ENCODE data around the gene IMMP2L. TPM values are rescaled to one million over a fixed set of nuclear protein-coding genes. Genes with fewer than 3 reads are reported as not detected.

The IMMP2L gene
- polyA plus RNA-seq, 1 of the 3 experiments (the other 2 are of a cell fraction): 10.7 TPM

DNA sequence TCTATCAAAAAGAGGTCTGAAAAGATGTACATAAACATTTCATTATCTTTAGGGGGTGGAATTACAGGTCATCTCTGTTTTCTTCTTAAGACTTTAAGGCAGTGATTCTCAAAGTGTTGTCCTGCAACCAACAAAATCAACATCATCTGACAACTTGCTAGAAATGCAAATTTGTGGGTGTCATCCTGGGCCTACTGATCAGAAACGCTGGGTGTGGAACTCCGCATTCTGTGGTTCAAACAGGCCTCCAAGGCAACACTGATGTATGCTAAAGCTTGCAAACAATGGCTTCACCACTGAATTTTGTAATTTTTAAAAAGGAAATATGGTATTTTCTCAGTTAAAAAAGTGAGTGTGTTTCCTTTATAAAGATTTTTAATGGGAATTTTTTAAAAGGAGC is 873.4 kb downstream of the IMMP2L start:
- H4K20me1 ChIP-seq (ENCODE audit: insufficient read depth): no peaks in the 10 kb centered on the region
- POLR2A ChIA-PET: no interaction called here

DNA sequence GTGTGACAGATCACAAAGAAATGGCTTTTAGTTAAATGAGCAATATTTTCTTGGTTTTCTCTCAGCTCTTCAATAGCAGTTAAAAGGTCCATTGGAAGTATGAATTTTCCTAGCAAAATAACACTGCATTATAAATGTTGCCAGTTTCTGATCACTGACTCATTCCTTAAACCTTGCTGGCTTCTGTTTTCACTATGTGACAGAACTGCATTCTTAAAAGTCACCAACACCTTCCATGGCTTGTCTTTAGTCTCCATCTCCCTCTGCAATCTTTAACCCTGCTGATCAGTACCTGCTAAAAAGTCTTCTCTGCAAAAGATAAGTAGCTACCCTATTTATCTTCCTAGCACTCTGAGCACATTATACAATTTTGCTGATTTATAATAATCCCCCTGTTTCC is 876.4 kb downstream of the IMMP2L start:
- Histone ChIP-seq H3K36me3 (replicated peaks in 1 of 2; ENCODE audit: control insufficient read depth in 1 of 2, insufficient read depth in 2 of 2, low read length in 1 of 2) (no peaks in the 10 kb centered on the region), H3K4me2 (no peak overlapping the region), H3F3A (replicated peaks; ENCODE audit: insufficient read depth) (no peaks in the 10 kb centered on the region), H4K20me1 (ENCODE audit: insufficient read depth) (no peaks in the 10 kb centered on the region), H3K9me2 (no peaks in the 10 kb centered on the region), H3K79me2 (ENCODE audit: insufficient read depth) (no peaks in the 10 kb centered on the region), H2AFZ (ENCODE audit: low read depth) (no peak overlapping the region), H3K9me3 (no peaks in the 10 kb centered on the region), H3K27me3 (ENCODE audit: insufficient read depth) (no peaks in the 10 kb centered on the region), H3K9ac (no peak overlapping the region), H3K27ac (ENCODE audit: low read depth in 2 of 2, low read length in 1 of 2) (no peak overlapping the region), H3K4me1 (ENCODE audit: control insufficient read depth in 1 of 2, insufficient read depth in 2 of 2, low read depth in 1 of 2, low read length in 1 of 2) (no peaks in the 10 kb centered on the region), H3K4me3 (ENCODE audit: low read depth in 2 of 2, low read length in 1 of 2) (no peak overlapping the region)
- ChIA-PET CTCF (interaction anchor here (0.7 to 1.4 kb wide), 2 partner anchors 12 to 1097 kb away, joined by 3 to 4 read pairs; no protein-coding TSS in a partner anchor), POLR2A (no interaction called here)
- no peak for DNase-seq
- TF ChIP-seq, protein P1, sequence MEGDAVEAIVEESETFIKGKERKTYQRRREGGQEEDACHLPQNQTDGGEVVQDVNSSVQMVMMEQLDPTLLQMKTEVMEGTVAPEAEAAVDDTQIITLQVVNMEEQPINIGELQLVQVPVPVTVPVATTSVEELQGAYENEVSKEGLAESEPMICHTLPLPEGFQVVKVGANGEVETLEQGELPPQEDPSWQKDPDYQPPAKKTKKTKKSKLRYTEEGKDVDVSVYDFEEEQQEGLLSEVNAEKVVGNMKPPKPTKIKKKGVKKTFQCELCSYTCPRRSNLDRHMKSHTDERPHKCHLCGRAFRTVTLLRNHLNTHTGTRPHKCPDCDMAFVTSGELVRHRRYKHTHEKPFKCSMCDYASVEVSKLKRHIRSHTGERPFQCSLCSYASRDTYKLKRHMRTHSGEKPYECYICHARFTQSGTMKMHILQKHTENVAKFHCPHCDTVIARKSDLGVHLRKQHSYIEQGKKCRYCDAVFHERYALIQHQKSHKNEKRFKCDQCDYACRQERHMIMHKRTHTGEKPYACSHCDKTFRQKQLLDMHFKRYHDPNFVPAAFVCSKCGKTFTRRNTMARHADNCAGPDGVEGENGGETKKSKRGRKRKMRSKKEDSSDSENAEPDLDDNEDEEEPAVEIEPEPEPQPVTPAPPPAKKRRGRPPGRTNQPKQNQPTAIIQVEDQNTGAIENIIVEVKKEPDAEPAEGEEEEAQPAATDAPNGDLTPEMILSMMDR (IDR thresholded peaks at IDR 0.05): no peak
- TF ChIP-seq, protein P2, sequence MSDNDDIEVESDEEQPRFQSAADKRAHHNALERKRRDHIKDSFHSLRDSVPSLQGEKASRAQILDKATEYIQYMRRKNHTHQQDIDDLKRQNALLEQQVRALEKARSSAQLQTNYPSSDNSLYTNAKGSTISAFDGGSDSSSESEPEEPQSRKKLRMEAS (IDR thresholded peaks at IDR 0.05; ENCODE audit: low read depth): no peak
- TF ChIP-seq SIN3A (IDR thresholded peaks at IDR 0.05; ENCODE audit: borderline replicate concordance, low read depth, low read length): no peak
- TF ChIP-seq, protein P3, sequence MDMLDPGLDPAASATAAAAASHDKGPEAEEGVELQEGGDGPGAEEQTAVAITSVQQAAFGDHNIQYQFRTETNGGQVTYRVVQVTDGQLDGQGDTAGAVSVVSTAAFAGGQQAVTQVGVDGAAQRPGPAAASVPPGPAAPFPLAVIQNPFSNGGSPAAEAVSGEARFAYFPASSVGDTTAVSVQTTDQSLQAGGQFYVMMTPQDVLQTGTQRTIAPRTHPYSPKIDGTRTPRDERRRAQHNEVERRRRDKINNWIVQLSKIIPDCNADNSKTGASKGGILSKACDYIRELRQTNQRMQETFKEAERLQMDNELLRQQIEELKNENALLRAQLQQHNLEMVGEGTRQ (IDR thresholded peaks at IDR 0.05; ENCODE audit: borderline replicate concordance, low read depth, low read length): no peak
- TF ChIP-seq ELF1 (IDR thresholded peaks at IDR 0.05): no peak
- no peak for TF ChIP-seq EP300 (IDR thresholded peaks at IDR 0.05; ENCODE audit: borderline replicate concordance in 1 of 2, low read depth in 1 of 2, low read length in 1 of 2)
- TF ChIP-seq EZH2phosphoT487 (IDR thresholded peaks at IDR 0.05; ENCODE audit: borderline replicate concordance, low read depth): no peak
- TF ChIP-seq FOSL2 (IDR thresholded peaks at IDR 0.05; ENCODE audit: borderline replicate concordance, low read depth): no peak
- TF ChIP-seq RFX5 (IDR thresholded peaks at IDR 0.05; ENCODE audit: low read length): no peak

More for the DNA sequence above, 873.4 kb downstream of the IMMP2L start:
- Histone ChIP-seq H3K27me3 (ENCODE audit: insufficient read depth) (no peaks in the 10 kb centered on the region), H3K4me3 (ENCODE audit: low read depth in 2 of 2, low read length in 1 of 2) (no peak overlapping the region), H3K4me2 (no peak overlapping the region), H3K79me2 (ENCODE audit: insufficient read depth) (no peaks in the 10 kb centered on the region), H2AFZ (ENCODE audit: low read depth) (no peak overlapping the region), H3K4me1 (ENCODE audit: control insufficient read depth in 1 of 2, insufficient read depth in 2 of 2, low read depth in 1 of 2, low read length in 1 of 2) (no peaks in the 10 kb centered on the region), H3K9me2 (no peaks in the 10 kb centered on the region), H3K36me3 (replicated peaks in 1 of 2; ENCODE audit: control insufficient read depth in 1 of 2, insufficient read depth in 2 of 2, low read length in 1 of 2) (no peaks in the 10 kb centered on the region), H3K27ac (ENCODE audit: low read depth in 2 of 2, low read length in 1 of 2) (no peak overlapping the region), H3K9me3 (no peaks in the 10 kb centered on the region), H3F3A (replicated peaks; ENCODE audit: insufficient read depth) (no peaks in the 10 kb centered on the region), H3K9ac (no peak overlapping the region)
- TF ChIP-seq RFX5 (IDR thresholded peaks at IDR 0.05; ENCODE audit: low read length): no peak
- no peak for TF ChIP-seq GATA2 (CRISPR knock-in tag; IDR thresholded peaks at IDR 0.05)
- TF ChIP-seq RCOR1 (IDR thresholded peaks at IDR 0.05; ENCODE audit: low read length): no peak
- TF ChIP-seq, protein P4, sequence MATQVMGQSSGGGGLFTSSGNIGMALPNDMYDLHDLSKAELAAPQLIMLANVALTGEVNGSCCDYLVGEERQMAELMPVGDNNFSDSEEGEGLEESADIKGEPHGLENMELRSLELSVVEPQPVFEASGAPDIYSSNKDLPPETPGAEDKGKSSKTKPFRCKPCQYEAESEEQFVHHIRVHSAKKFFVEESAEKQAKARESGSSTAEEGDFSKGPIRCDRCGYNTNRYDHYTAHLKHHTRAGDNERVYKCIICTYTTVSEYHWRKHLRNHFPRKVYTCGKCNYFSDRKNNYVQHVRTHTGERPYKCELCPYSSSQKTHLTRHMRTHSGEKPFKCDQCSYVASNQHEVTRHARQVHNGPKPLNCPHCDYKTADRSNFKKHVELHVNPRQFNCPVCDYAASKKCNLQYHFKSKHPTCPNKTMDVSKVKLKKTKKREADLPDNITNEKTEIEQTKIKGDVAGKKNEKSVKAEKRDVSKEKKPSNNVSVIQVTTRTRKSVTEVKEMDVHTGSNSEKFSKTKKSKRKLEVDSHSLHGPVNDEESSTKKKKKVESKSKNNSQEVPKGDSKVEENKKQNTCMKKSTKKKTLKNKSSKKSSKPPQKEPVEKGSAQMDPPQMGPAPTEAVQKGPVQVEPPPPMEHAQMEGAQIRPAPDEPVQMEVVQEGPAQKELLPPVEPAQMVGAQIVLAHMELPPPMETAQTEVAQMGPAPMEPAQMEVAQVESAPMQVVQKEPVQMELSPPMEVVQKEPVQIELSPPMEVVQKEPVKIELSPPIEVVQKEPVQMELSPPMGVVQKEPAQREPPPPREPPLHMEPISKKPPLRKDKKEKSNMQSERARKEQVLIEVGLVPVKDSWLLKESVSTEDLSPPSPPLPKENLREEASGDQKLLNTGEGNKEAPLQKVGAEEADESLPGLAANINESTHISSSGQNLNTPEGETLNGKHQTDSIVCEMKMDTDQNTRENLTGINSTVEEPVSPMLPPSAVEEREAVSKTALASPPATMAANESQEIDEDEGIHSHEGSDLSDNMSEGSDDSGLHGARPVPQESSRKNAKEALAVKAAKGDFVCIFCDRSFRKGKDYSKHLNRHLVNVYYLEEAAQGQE (IDR thresholded peaks at IDR 0.05; ENCODE audit: low read depth, low read length): no peak
- TF ChIP-seq TCF12 (IDR thresholded peaks at IDR 0.05): no peak
- TF ChIP-seq YY1 (IDR thresholded peaks at IDR 0.05; ENCODE audit: low read depth): no peak
- TF ChIP-seq POLR2AphosphoS5 (IDR thresholded peaks at IDR 0.05; ENCODE audit: low read depth, low read length): no peak
- no peak for TF ChIP-seq MEF2A (IDR thresholded peaks at IDR 0.05; ENCODE audit: borderline replicate concordance, low read depth)
- TF ChIP-seq, protein P1 (IDR thresholded peaks at IDR 0.05): no peak
- TF ChIP-seq NFIC (IDR thresholded peaks at IDR 0.05; ENCODE audit: borderline replicate concordance): no peak
- no peak for TF ChIP-seq EP300 (IDR thresholded peaks at IDR 0.05; ENCODE audit: borderline replicate concordance in 1 of 2, low read depth in 1 of 2, low read length in 1 of 2)
- no peak for TF ChIP-seq FOSL2 (IDR thresholded peaks at IDR 0.05; ENCODE audit: borderline replicate concordance, low read depth)
- no peak for TF ChIP-seq FOXM1 (IDR thresholded peaks at IDR 0.05; ENCODE audit: low read depth)
- CTCF ChIA-PET: interaction anchor here (1.4 kb wide), 1 partner anchor 13 kb away, joined by 4 read pairs; no protein-coding TSS in a partner anchor
- WGBS (ENCODE audit: low lambda C conversion rate): 77% methylated on average over 2 of the region's 2 CpGs
- no peak for DNase-seq

All from SK-N-SH (cell line).